H9 (cell line): ENCODE measurements around the gene KRTAP9-1. TPM values are rescaled to one million over a fixed set of nuclear protein-coding genes. Genes with fewer than 3 reads are reported as not detected.

Experiments
- DNase-seq: peaks from one replicate; pipeline ENCODE4 v3.0.0-alpha.2; 2017
- H2AFZ ChIP-seq: one replicate; pipeline ENCODE4 v1.6.1; 2013; ENCODE audit warnings: mild to moderate bottlenecking, low read length, control low read depth, moderate library complexity
- H2AK5ac ChIP-seq: 2 replicates; pipeline ENCODE4 v1.6.1; 2013; ENCODE audit warnings: low read length, control low read depth, mixed read lengths; ENCODE audit not compliant: insufficient read length
- H2BK120ac ChIP-seq: one replicate; pipeline ENCODE4 v1.6.1; 2013; ENCODE audit warnings: low read depth, mild to moderate bottlenecking, low read length, control low read depth, inconsistent platforms; ENCODE audit not compliant: poor library complexity, severe bottlenecking
- H2BK12ac ChIP-seq: 2 replicates; pipeline ENCODE4 v1.6.1; 2013; ENCODE audit warnings: low read length, control low read depth, mixed read lengths, low read depth; ENCODE audit not compliant: insufficient read length
- H2BK15ac ChIP-seq: 2 replicates; pipeline ENCODE4 v1.6.1; 2013; ENCODE audit warnings: low read depth, low read length, control low read depth
- H2BK20ac ChIP-seq: one replicate; pipeline ENCODE4 v1.6.1; 2013; ENCODE audit warnings: low read depth, mild to moderate bottlenecking, low read length, control low read depth, inconsistent platforms; ENCODE audit not compliant: poor library complexity, severe bottlenecking
- H2BK5ac ChIP-seq: 2 replicates; pipeline ENCODE4 v1.6.1; 2013; ENCODE audit warnings: low read length, control low read depth, mixed read lengths; ENCODE audit not compliant: insufficient read length
- H3K14ac ChIP-seq: 2 replicates; pipeline ENCODE4 v1.6.1; 2013; ENCODE audit warnings: low read length, control low read depth; ENCODE audit not compliant: insufficient read depth
- H3K18ac ChIP-seq: 2 replicates; pipeline ENCODE4 v1.6.1; 2013; ENCODE audit warnings: low read depth, mild to moderate bottlenecking, mixed read lengths, low read length, control low read depth; ENCODE audit not compliant: insufficient read length
- H3K23ac ChIP-seq: 2 replicates; pipeline ENCODE4 v1.6.1; 2013; ENCODE audit warnings: low read length, control low read depth, mixed read lengths, low read depth; ENCODE audit not compliant: insufficient read length
- H3K23me2 ChIP-seq: 2 replicates; pipeline ENCODE4 v1.6.1; 2013; ENCODE audit warnings: low read depth, mild to moderate bottlenecking, mixed read lengths, low read length, control low read depth; ENCODE audit not compliant: insufficient read length, poor library complexity, severe bottlenecking
- H3K27ac ChIP-seq: 2 replicates; pipeline ENCODE4 v1.5.1; 2013; ENCODE audit warnings: low read length, control low read depth, mixed read lengths, low read depth; ENCODE audit not compliant: insufficient read length
- H3K27me3 ChIP-seq: 2 replicates; pipeline ENCODE4 v1.6.1; 2013; ENCODE audit warnings: low read length, control low read depth, inconsistent platforms; ENCODE audit not compliant: insufficient read depth
- H3K4ac ChIP-seq: 2 replicates; pipeline ENCODE4 v1.6.1; 2013; ENCODE audit warnings: low read depth, mild to moderate bottlenecking, control low read depth, inconsistent platforms, low read length, moderate library complexity
- H3K4me1 ChIP-seq: 2 replicates; pipeline ENCODE4 v1.6.1; 2013; ENCODE audit warnings: low read length, control low read depth, inconsistent platforms; ENCODE audit not compliant: insufficient read depth
- H3K4me2 ChIP-seq: 2 replicates; pipeline ENCODE4 v1.6.1; 2013; ENCODE audit warnings: low read length, control low read depth, mixed read lengths; ENCODE audit not compliant: insufficient read length, insufficient read depth
- H3K56ac ChIP-seq: 2 replicates; pipeline ENCODE4 v1.6.1; 2013; ENCODE audit warnings: low read depth, mild to moderate bottlenecking, mixed read lengths, low read length, control low read depth; ENCODE audit not compliant: insufficient read length
- H3K79me1 ChIP-seq: 2 replicates; pipeline ENCODE4 v1.6.1; 2013; ENCODE audit warnings: low read depth, mild to moderate bottlenecking, moderate library complexity, low read length, control low read depth, inconsistent platforms; ENCODE audit not compliant: insufficient read depth, poor library complexity, severe bottlenecking
- H3K79me2 ChIP-seq: 2 replicates; pipeline ENCODE4 v1.6.1; 2013; ENCODE audit warnings: low read length, control low read depth, inconsistent platforms; ENCODE audit not compliant: insufficient read depth
- H3K9ac ChIP-seq: 2 replicates; pipeline ENCODE4 v1.6.1; 2013; ENCODE audit warnings: low read length, control low read depth, mixed read lengths; ENCODE audit not compliant: insufficient read length; ENCODE audit errors: extremely low read depth
- H3K9me3 ChIP-seq: one replicate; pipeline ENCODE4 v1.6.1; 2013; ENCODE audit warnings: low read depth, low read length, inconsistent platforms; ENCODE audit not compliant: control insufficient read depth
- H3T11ph ChIP-seq: one replicate; pipeline ENCODE4 v1.6.1; 2013; ENCODE audit warnings: mild to moderate bottlenecking, low read length, control low read depth, inconsistent platforms
- H4K20me1 ChIP-seq: one replicate; pipeline ENCODE4 v1.6.1; 2013; ENCODE audit not compliant: control insufficient read depth, insufficient read length, insufficient read depth
- H4K5ac ChIP-seq: 2 replicates; pipeline ENCODE4 v1.6.1; 2013; ENCODE audit warnings: low read depth, mild to moderate bottlenecking, mixed read lengths, low read length, control low read depth; ENCODE audit not compliant: insufficient read length
- H4K8ac ChIP-seq: replicated peaks from 2 replicates; pipeline ENCODE4 v1.6.1; 2013; ENCODE audit warnings: low read length, control low read depth, mixed read lengths, low read depth; ENCODE audit not compliant: insufficient read length
- H4K91ac ChIP-seq: 2 replicates; pipeline ENCODE4 v1.6.1; 2013; ENCODE audit warnings: low read depth, mild to moderate bottlenecking, moderate library complexity, mixed read lengths, low read length, control low read depth; ENCODE audit not compliant: insufficient read length
- H3K27ac Mint-ChIP-seq, 3 experiments: 2 replicates in 2 of 3; 3 replicates in 1 of 3; pipeline ENCODE4 v1.8.0; 2020 to 2021; ENCODE audit warnings: mixed read lengths in 3 of 3, mild to moderate bottlenecking in 1 of 3, moderate library complexity in 1 of 3
- H3K27me3 Mint-ChIP-seq: 2 replicates; pipeline ENCODE4 v1.8.0; 2021; ENCODE audit warnings: low read depth, mild to moderate bottlenecking, moderate library complexity, mixed read lengths
- H3K36me3 Mint-ChIP-seq, 3 experiments: 2 replicates in 2 of 3; 3 replicates in 1 of 3; pipeline ENCODE4 v1.8.0; 2020 to 2021; ENCODE audit warnings: low read depth in 3 of 3, mixed read lengths in 3 of 3; ENCODE audit not compliant: insufficient read depth in 1 of 3
- H3K4me1 Mint-ChIP-seq, 2 experiments: 2 replicates each; pipeline ENCODE4 v1.8.0; 2020; ENCODE audit warnings: mixed read lengths in 2 of 2
- H3K4me3 Mint-ChIP-seq, 2 experiments: 2 replicates in 1 of 2; 3 replicates in 1 of 2; pipeline ENCODE4 v1.8.0; 2020 to 2021; ENCODE audit warnings: mild to moderate bottlenecking in 2 of 2, mixed read lengths in 2 of 2, moderate library complexity in 1 of 2
- H3K9me3 Mint-ChIP-seq, 2 experiments: 2 replicates in 1 of 2; 3 replicates in 1 of 2; pipeline ENCODE4 v1.8.0; 2020; ENCODE audit warnings: mild to moderate bottlenecking in 2 of 2, mixed read lengths in 2 of 2, moderate library complexity in 1 of 2
- CTCF ChIP-seq: fragments of 200-600 bp; sonication (generic); conservative IDR thresholded peaks from 3 replicates; pipeline ENCODE4 v1.8.0; 2021; ENCODE audit warnings: antibody characterized with exemption, mild to moderate bottlenecking
- WGBS: extraction: QIAGEN DNeasy Blood & Tissue Kit; methylation state at CpG from one replicate; pipeline ENCODE4 v1.1.7; 2013; ENCODE audit warnings: missing lambda C conversion rate, low lambda C conversion rate, mixed read lengths; ENCODE audit not compliant: insufficient read length; ENCODE audit errors: extremely low coverage; 5-methylcytosine and 5-hydroxymethylcytosine counted together
- total RNA-seq: library from RNA; stranded (reverse); gene quantifications from 2 replicates; pipeline ENCODE4 v1.2.1, GENCODE V29; 2021

KRTAP9-1 gene
- total RNA-seq, 1 experiment from 2014 or later = not detected

- H3K27me3 Mint-ChIP-seq = peaks cover 2% of the 10 kb centered on the region; the same call in 1 of the 2 replicates
- TF ChIP-seq CTCF = no peak
- Histone ChIP-seq H3K23ac (no peak within 1 kb of the TSS), H3K79me2 (no peaks in the 10 kb centered on the region), H3K27ac (no peak within 1 kb of the TSS), H3K23me2 (no peaks in the 10 kb centered on the region), H2BK20ac (no peak within 1 kb of the TSS), H3K79me1 (no peaks in the 10 kb centered on the region), H4K91ac (no peak within 1 kb of the TSS), H2BK15ac (no peak within 1 kb of the TSS), H3K18ac (no peak within 1 kb of the TSS), H4K8ac (no peak within 1 kb of the TSS), H3K56ac (no peak within 1 kb of the TSS), H3K4me1 (no peaks in the 10 kb centered on the region), H2AK5ac (no peak within 1 kb of the TSS), H2BK5ac (no peak within 1 kb of the TSS), H3T11ph (no peak within 1 kb of the TSS), H3K14ac (no peak within 1 kb of the TSS), H4K5ac (no peak within 1 kb of the TSS), H3K27me3 (no peaks in the 10 kb centered on the region), H3K9me3 (no peaks in the 10 kb centered on the region), H2BK12ac (no peak within 1 kb of the TSS), H2AFZ (no peak within 1 kb of the TSS), H3K4me2 (no peak within 1 kb of the TSS), H2BK120ac (no peak within 1 kb of the TSS), H3K4ac (no peak within 1 kb of the TSS), H3K9ac (no peak within 1 kb of the TSS), H4K20me1 (no peaks in the 10 kb centered on the region)
- H3K9me3 Mint-ChIP-seq = no peaks in the 10 kb centered on the region; a peak in 1 of 5 replicates
- peaks cover 8 to 9% of the 10 kb centered on the region in 2 experiments for H3K4me1 Mint-ChIP-seq
- no peaks in the 10 kb centered on the region for H3K36me3 Mint-ChIP-seq
- DNase-seq = no peak
- WGBS = no CpG with 5 or more reads among the region's 9 CpGs
- H3K4me3 Mint-ChIP-seq = no peak within 1 kb of the TSS
- H3K27ac Mint-ChIP-seq = peak within 1 kb of the TSS in 2 of 3 experiments; percentile 50 to 90; a peak in 3 of 7 replicates
Measured at GRCh38 chr17:41184480-41184961, 5.2 kb upstream of the KRTAP9-1 start, which contains the start of gene KRTAP4-1. Gene KRTAP4-1 (minus strand): TSS chr17:41184911. CDS start chr17:41184854, 57 bp downstream.
